ENCODE measurements around the gene SLC5A5. TPM values are rescaled to one million over a fixed set of nuclear protein-coding genes. Genes with fewer than 3 reads are reported as not detected.
A peak's percentile ranks its signal among the peaks of the same experiment; 100 is the strongest.

SLC5A5 gene
- total and polyA plus RNA-seq, 11 donors, result not detected

DNA sequence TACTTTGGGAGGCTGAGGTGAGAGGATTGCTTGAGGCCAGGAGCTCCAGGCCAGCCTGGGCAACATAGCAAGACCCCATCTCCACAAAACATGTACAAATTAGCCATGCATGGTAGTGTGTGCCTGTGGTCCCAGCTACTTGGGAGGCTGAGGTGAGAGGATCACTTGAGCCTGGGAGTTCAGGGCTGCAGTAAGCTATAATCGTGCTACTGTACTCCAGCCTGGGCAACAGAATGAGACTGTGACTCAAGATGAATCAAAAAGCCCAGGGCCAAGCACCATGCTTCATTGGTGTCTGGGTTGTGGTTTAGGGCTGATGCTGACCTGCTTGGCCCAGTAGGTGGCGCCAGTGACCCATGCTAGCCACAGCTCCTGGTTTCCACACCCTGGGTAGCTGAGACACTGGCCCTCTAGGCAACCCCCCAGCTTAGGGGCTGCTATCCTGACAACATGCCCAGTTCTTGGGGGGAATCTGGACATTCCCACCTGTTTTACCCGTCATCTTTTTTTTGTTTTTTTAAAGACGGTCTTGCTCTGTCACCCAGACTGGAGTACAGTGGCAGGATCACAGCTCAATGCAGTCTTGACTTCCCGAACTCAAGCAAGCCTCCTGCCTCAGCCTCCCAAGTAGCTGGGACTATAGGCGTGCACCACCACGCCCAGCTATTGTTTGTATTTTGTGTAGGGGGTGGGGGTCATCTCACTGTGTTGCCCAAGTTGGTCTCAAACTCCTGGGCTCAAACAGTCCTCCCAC lies 66.5 kb downstream of the SLC5A5 start:
- no peak overlapping the region for H3K27ac ChIP-seq
- H3K4me1 ChIP-seq, result peaks cover 0 to 11% (median 8%) of the 10 kb centered on the region in 12 donors
- peaks cover 0 to 48% (median 27%) of the 10 kb centered on the region in 9 donors for H3K36me3 ChIP-seq
- WGBS, 4 donors, result 50 to 58% (median 56%) methylated on average over 6 to 7 of the region's 7 CpGs
- intact Hi-C loops (cut with DNase I), result loop anchor here (1.0 to 10.0 kb wide), 5 partner anchors 59 to 121 kb away; no protein-coding TSS in a partner anchor
- ATAC-seq (peak; percentile 73 to 91 (median 86)), DNase-seq (peak; percentile 63 to 86 (median 75))
- H3K27me3 ChIP-seq, result no peaks in the 10 kb centered on the region
- H3K4me3 ChIP-seq, result no peak overlapping the region
- TF ChIP-seq, protein P1, sequence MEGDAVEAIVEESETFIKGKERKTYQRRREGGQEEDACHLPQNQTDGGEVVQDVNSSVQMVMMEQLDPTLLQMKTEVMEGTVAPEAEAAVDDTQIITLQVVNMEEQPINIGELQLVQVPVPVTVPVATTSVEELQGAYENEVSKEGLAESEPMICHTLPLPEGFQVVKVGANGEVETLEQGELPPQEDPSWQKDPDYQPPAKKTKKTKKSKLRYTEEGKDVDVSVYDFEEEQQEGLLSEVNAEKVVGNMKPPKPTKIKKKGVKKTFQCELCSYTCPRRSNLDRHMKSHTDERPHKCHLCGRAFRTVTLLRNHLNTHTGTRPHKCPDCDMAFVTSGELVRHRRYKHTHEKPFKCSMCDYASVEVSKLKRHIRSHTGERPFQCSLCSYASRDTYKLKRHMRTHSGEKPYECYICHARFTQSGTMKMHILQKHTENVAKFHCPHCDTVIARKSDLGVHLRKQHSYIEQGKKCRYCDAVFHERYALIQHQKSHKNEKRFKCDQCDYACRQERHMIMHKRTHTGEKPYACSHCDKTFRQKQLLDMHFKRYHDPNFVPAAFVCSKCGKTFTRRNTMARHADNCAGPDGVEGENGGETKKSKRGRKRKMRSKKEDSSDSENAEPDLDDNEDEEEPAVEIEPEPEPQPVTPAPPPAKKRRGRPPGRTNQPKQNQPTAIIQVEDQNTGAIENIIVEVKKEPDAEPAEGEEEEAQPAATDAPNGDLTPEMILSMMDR (IDR thresholded peaks at IDR 0.05), result peak; percentile 85 to 97 (median 90)
- no peak for TF ChIP-seq POLR2A (IDR thresholded peaks at IDR 0.05)
- no peaks in the 10 kb centered on the region for H3K9me3 ChIP-seq

DNA sequence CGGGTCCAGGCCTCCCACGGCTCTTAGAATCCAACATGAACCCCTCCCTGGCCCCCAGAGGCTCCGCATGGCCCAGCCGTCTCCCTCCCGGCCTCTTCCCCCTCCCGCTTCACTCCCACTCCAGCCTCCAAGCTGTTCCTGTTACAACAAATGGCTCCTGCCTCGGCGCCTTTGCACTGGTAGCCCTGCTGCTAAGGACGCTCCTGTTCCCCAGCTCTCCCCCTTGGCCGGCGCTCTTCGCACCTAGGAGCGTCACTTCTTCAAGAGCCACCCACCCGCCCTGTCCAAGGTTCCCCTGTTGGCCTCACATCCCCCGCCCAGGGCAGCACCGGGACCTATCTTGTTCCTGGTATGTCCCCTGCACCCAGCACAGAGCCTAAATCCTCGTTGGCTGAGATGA lies 70.4 kb downstream of the SLC5A5 start:
- intact Hi-C loops (cut with DNase I), result loop anchor here in 1 of 10 donors (5.0 kb wide), 1 partner anchor 115 kb away; no protein-coding TSS in a partner anchor
- peaks cover 0 to 51% (median 19%) of the 10 kb centered on the region in 9 donors for H3K36me3 ChIP-seq

DNA sequence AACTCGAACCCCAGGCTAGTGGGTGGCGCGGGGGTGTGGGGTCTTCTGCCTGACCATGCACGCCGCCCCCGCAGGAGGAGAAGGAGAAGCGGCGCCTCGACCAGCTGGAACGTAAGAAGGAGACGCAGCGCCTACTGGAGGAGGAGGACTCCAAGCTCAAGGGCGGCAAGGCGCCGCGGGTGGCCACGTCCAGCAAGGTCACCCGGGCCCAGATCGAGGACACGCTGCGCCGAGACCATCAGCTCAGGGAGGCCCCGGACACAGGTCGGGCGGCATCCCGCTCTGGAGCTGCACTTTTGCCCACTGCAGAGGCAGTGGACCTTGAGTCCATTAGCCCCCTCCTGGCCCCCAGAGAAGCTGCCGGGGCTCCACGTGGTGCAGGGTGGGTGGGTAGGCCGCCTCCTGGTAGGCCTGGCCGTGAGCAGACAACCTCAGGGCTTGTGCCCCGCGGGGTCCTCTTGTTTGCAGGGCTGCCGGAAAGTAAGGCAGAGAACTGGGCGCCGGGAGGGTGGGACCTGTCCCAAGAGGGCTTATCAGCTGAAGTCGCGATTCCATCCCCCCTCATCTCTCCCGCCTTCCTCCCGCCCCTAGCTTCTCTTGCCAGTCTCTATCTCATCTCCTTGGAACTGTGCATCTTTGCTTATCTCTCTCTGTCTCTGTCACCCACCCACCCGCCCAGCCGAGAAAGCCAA lies 71.0 kb downstream of the SLC5A5 start:
- TF ChIP-seq, protein P1 (IDR thresholded peaks at IDR 0.05), result no peak
- TF ChIP-seq POLR2A (IDR thresholded peaks at IDR 0.05), result no peak
- H3K9me3 ChIP-seq, result no peaks in the 10 kb centered on the region
- no peak for ATAC-seq
- 78 to 82% (median 81%) methylated on average over 23 to 41 of the region's 41 CpGs for WGBS, 4 donors
- no peaks in the 10 kb centered on the region for H3K27me3 ChIP-seq
- peaks cover 0 to 45% (median 19%) of the 10 kb centered on the region in 9 donors for H3K36me3 ChIP-seq
- no peak overlapping the region for H3K4me3 ChIP-seq
- DNase-seq, result no peak
- peaks cover 0 to 9% (median 5%) of the 10 kb centered on the region in 12 donors for H3K4me1 ChIP-seq
- H3K27ac ChIP-seq, result no peak overlapping the region
- intact Hi-C loops (cut with DNase I), result loop anchor here in 1 of 10 donors (5.0 kb wide), 1 partner anchor 115 kb away; no protein-coding TSS in a partner anchor

More for the DNA sequence above, 70.4 kb downstream of the SLC5A5 start:
- Histone ChIP-seq H3K4me3 (no peak overlapping the region), H3K9me3 (no peaks in the 10 kb centered on the region), H3K27me3 (no peaks in the 10 kb centered on the region), H3K27ac (no peak overlapping the region), H3K4me1 (peaks cover 0 to 5% (median 2%) of the 10 kb centered on the region in 12 donors)
- DNase-seq (no peak), ATAC-seq (no peak)
- 76 to 88% (median 81%) methylated on average over 14 to 17 of the region's 17 CpGs for WGBS, 4 donors
- TF ChIP-seq, protein P1 (IDR thresholded peaks at IDR 0.05), result no peak
- no peak for TF ChIP-seq POLR2A (IDR thresholded peaks at IDR 0.05)
